DMS114 treated with DMSO at 0.1 percent for 48 hours (cell line): ENCODE measurements around the gene RAB39A.
"Not testable (repeated sequence)": the region's sequence is repeated elsewhere in the genome, so short reads cannot be mapped to it uniquely, and the experiment has no call there.

Experiments
- DNase-seq: peaks from one replicate; lab custom pipeline; 2025; ENCODE audit not compliant: unreplicated experiment; lab: John Stamatoyannopoulos, UW

RAB39A gene

GRCh38 chr11:107928046-107928766, at the start of gene RAB39A:
RAB39A (plus strand) TSS chr11:107928448; CDS start chr11:107928569, 121 bp downstream.
- peak; percentile 91 for DNase-seq

GRCh38 chr11:107881471-107881870, 46.8 kb upstream of the RAB39A start:
- DNase-seq = not testable (repeated sequence)

GRCh38 chr11:107882095-107882820, 46.0 kb upstream of the RAB39A start:
- no peak for DNase-seq

GRCh38 chr11:107898270-107898669, 30.0 kb upstream of the RAB39A start:
- peak; percentile 4 for DNase-seq

GRCh38 chr11:107908211-107908610, 20.0 kb upstream of the RAB39A start:
- no peak for DNase-seq

- DNase-seq = not testable (repeated sequence)
Measured at GRCh38 chr11:107912415-107912814, 15.8 kb upstream of the RAB39A start.

- no peak for DNase-seq
Measured at GRCh38 chr11:107915229-107915628, 13.0 kb upstream of the RAB39A start.

GRCh38 chr11:107916671-107917241, 11.5 kb upstream of the RAB39A start:
- peak; percentile 1 for DNase-seq

- DNase-seq = no peak
Measured at GRCh38 chr11:107921997-107922396, 6.3 kb upstream of the RAB39A start.

- DNase-seq = not testable (repeated sequence)
Measured at GRCh38 chr11:107923519-107923918, 4.7 kb upstream of the RAB39A start.

GRCh38 chr11:107924306-107924705, 3.9 kb upstream of the RAB39A start:
- no peak for DNase-seq

GRCh38 chr11:107927559-107927958, 689 bp upstream of the RAB39A start:
- DNase-seq = no peak

- DNase-seq = no peak
Measured at GRCh38 chr11:107928767-107929507, 689 bp downstream of the RAB39A start.

- no peak for DNase-seq
Measured at GRCh38 chr11:107929611-107930200, 1.5 kb downstream of the RAB39A start.

GRCh38 chr11:107931206-107931605, 3.0 kb downstream of the RAB39A start:
- DNase-seq = no peak

- no peak for DNase-seq
Measured at GRCh38 chr11:107947904-107948303, 19.7 kb downstream of the RAB39A start.

GRCh38 chr11:107948328-107948727, 20.1 kb downstream of the RAB39A start:
- not testable (repeated sequence) for DNase-seq

GRCh38 chr11:107951155-107951554, 22.9 kb downstream of the RAB39A start:
- DNase-seq = no peak

GRCh38 chr11:107953446-107953845, 25.2 kb downstream of the RAB39A start:
- no peak for DNase-seq

GRCh38 chr11:107956543-107956942, 28.3 kb downstream of the RAB39A start:
- DNase-seq = no peak

- DNase-seq = no peak
Measured at GRCh38 chr11:107957109-107957588, 28.9 kb downstream of the RAB39A start.
